ENCODE data around the gene ATRNL1. TPM values are rescaled to one million over a fixed set of nuclear protein-coding genes. Genes with fewer than 3 reads are reported as not detected.

The ATRNL1 gene
- total RNA-seq, 1 experiment from 2014 or later: 8.8 TPM

- CTCF ChIA-PET: no interaction called here
- H3K4me1 Mint-ChIP-seq (ENCODE audit: low read depth, unreplicated experiment): no peaks in the 10 kb centered on the region
These were observed 42.7 kb upstream of the ATRNL1 start for GRCh38 chr10:115050375-115051010.

GRCh38 chr10:115051216-115051615 is 41.9 kb upstream of the ATRNL1 start:
- H3K4me3 Mint-ChIP-seq (ENCODE audit: low read depth, unreplicated experiment): no peak overlapping the region
- intact Hi-C loops (cut with micrococcal nuclease; ENCODE audit: unreplicated experiment): no loop called here
- TF ChIP-seq CTCF (IDR thresholded peaks at IDR 0.05; ENCODE audit: unreplicated experiment): no peak
- CTCF ChIA-PET: no interaction called here
- DNase-seq: no peak
- no peaks in the 10 kb centered on the region for H3K4me1 Mint-ChIP-seq (ENCODE audit: low read depth, unreplicated experiment)
- H3K36me3 Mint-ChIP-seq (ENCODE audit: insufficient read depth, unreplicated experiment): no peaks in the 10 kb centered on the region
- H3K27me3 Mint-ChIP-seq (ENCODE audit: unreplicated experiment): no peaks in the 10 kb centered on the region
- no TSS peak for BruUV-seq (replicated peaks)
- H3K27ac Mint-ChIP-seq (ENCODE audit: unreplicated experiment): no peak overlapping the region
- H3K9me3 Mint-ChIP-seq (ENCODE audit: low read depth, unreplicated experiment): no peaks in the 10 kb centered on the region

More at GRCh38 chr10:115050375-115051010, 42.7 kb upstream of the ATRNL1 start:
- no peak overlapping the region for H3K27ac Mint-ChIP-seq (ENCODE audit: unreplicated experiment)
- no peak overlapping the region for H3K4me3 Mint-ChIP-seq (ENCODE audit: low read depth, unreplicated experiment)
- no peaks in the 10 kb centered on the region for H3K9me3 Mint-ChIP-seq (ENCODE audit: low read depth, unreplicated experiment)
- H3K27me3 Mint-ChIP-seq (ENCODE audit: unreplicated experiment): no peaks in the 10 kb centered on the region
- DNase-seq: no peak
- intact Hi-C loops (cut with micrococcal nuclease; ENCODE audit: unreplicated experiment): no loop called here
- BruUV-seq (replicated peaks): no TSS peak
- no peaks in the 10 kb centered on the region for H3K36me3 Mint-ChIP-seq (ENCODE audit: insufficient read depth, unreplicated experiment)
- no peak for TF ChIP-seq CTCF (IDR thresholded peaks at IDR 0.05; ENCODE audit: unreplicated experiment)

GRCh38 chr10:115052226-115052625 is 40.9 kb upstream of the ATRNL1 start:
- CTCF ChIA-PET: no interaction called here
- no peaks in the 10 kb centered on the region for H3K9me3 Mint-ChIP-seq (ENCODE audit: low read depth, unreplicated experiment)
- H3K27me3 Mint-ChIP-seq (ENCODE audit: unreplicated experiment): no peaks in the 10 kb centered on the region
- no peak overlapping the region for H3K4me3 Mint-ChIP-seq (ENCODE audit: low read depth, unreplicated experiment)
- no peak for TF ChIP-seq CTCF (IDR thresholded peaks at IDR 0.05; ENCODE audit: unreplicated experiment)
- no peak for DNase-seq
- no peaks in the 10 kb centered on the region for H3K4me1 Mint-ChIP-seq (ENCODE audit: low read depth, unreplicated experiment)
- no peak overlapping the region for H3K27ac Mint-ChIP-seq (ENCODE audit: unreplicated experiment)
- no TSS peak for BruUV-seq (replicated peaks)
- no peaks in the 10 kb centered on the region for H3K36me3 Mint-ChIP-seq (ENCODE audit: insufficient read depth, unreplicated experiment)
- intact Hi-C loops (cut with micrococcal nuclease; ENCODE audit: unreplicated experiment): no loop called here

- no peaks in the 10 kb centered on the region for H3K4me1 Mint-ChIP-seq (ENCODE audit: low read depth, unreplicated experiment)
- H3K27ac Mint-ChIP-seq (ENCODE audit: unreplicated experiment): no peak overlapping the region
- no peak for TF ChIP-seq CTCF (IDR thresholded peaks at IDR 0.05; ENCODE audit: unreplicated experiment)
- no TSS peak for BruUV-seq (replicated peaks)
- DNase-seq: no peak
- CTCF ChIA-PET: no interaction called here
- intact Hi-C loops (cut with micrococcal nuclease; ENCODE audit: unreplicated experiment): no loop called here
- H3K4me3 Mint-ChIP-seq (ENCODE audit: low read depth, unreplicated experiment): no peak overlapping the region
- no peaks in the 10 kb centered on the region for H3K9me3 Mint-ChIP-seq (ENCODE audit: low read depth, unreplicated experiment)
- H3K36me3 Mint-ChIP-seq (ENCODE audit: insufficient read depth, unreplicated experiment): no peaks in the 10 kb centered on the region
- H3K27me3 Mint-ChIP-seq (ENCODE audit: unreplicated experiment): no peaks in the 10 kb centered on the region
These were observed 40.4 kb upstream of the ATRNL1 start for GRCh38 chr10:115052728-115053127.

Measured in Calu3 (cell line).